HepG2 (cell line): ENCODE measurements around the gene MADCAM1. TPM values are rescaled to one million over a fixed set of nuclear protein-coding genes. Genes with fewer than 3 reads are reported as not detected.
A peak's percentile ranks its signal among the peaks of the same experiment; 100 is the strongest.

ENCODE experiments used
- HDAC6 ChIP-seq: fragments of 200-600 bp; sonication (generic); IDR thresholded peaks from 2 replicates; pipeline ENCODE4 v1.7.0; 2017; ENCODE audit warnings: mild to moderate bottlenecking, antibody characterized with exemption, low read length, low read depth
- MBNL3 ChIP-seq: fragments of 250-450 bp; sonication (Bioruptor Pico); conservative IDR thresholded peaks from 2 replicates; pipeline ENCODE4 v1.8.0; 2022; ENCODE audit warnings: mild to moderate bottlenecking, inconsistent platforms
- MLLT10 ChIP-seq: sonication (generic); formaldehyde crosslinking; IDR thresholded peaks from 2 replicates; pipeline ENCODE4 v1.4.0; 2020; ENCODE audit warnings: missing genetic modification reagents
- PAF1 ChIP-seq: IDR thresholded peaks from 2 replicates; pipeline ENCODE4 v1.6.1; 2016; ENCODE audit warnings: missing genetic modification reagents, missing compliant biosample characterization
- REPIN1 ChIP-seq: sonication (generic); formaldehyde crosslinking; IDR thresholded peaks from 2 replicates; pipeline ENCODE4 v1.8.0; 2022; ENCODE audit warnings: missing genetic modification reagents, low read depth, mild to moderate bottlenecking, borderline replicate concordance
- SIN3A ChIP-seq: IDR thresholded peaks from 2 replicates; pipeline ENCODE4 v1.6.1; 2011; ENCODE audit warnings: low read depth, mild to moderate bottlenecking, control low read depth, low read length, borderline replicate concordance
- ZFP36L1 ChIP-seq: sonication (generic); formaldehyde crosslinking; IDR thresholded peaks from 2 replicates; pipeline ENCODE4 v1.8.0; 2022; ENCODE audit warnings: mild to moderate bottlenecking, missing genetic modification reagents, moderate library complexity
- ZNF772 ChIP-seq: sonication (generic); formaldehyde crosslinking; IDR thresholded peaks from 2 replicates; pipeline ENCODE4 v1.5.0; 2020; ENCODE audit warnings: mild to moderate bottlenecking, missing genetic modification reagents
- ZSCAN29 ChIP-seq: sonication (generic); formaldehyde crosslinking; conservative IDR thresholded peaks from 2 replicates; pipeline ENCODE4 v1.4.0; 2020; ENCODE audit warnings: mild to moderate bottlenecking, missing genetic modification reagents
- polyA plus RNA-seq, 8 experiments: library from polyadenylated mRNA; depleted of rRNA in 3 of 8; stranded (reverse) in 7 of 8; unstranded in 1 of 8; fragments of >200 nt; fragmentation: Illumina TruSeq in 4 of 8; extraction: Trizol in 4 of 8; gene quantifications; 2 replicates each; pipeline versions ENCODE4 v1.2.1 to v1.2.3, GENCODE V29; 2011 to 2016; ENCODE audit warnings: low read depth in 4 of 8, missing spikeins in 1 of 8, mixed read lengths in 1 of 8; ENCODE audit not compliant: insufficient read depth in 1 of 8
- total RNA-seq, 5 experiments: library from RNA; depleted of rRNA; stranded (reverse); fragments of >200 nt; fragmentation: Illumina TruSeq; extraction: Trizol; gene quantifications; 2 replicates each; pipeline ENCODE4 v1.2.3, GENCODE V29; 2016; ENCODE audit warnings: low read depth in 1 of 5
- TF ChIP-seq, protein P1 (sequence below): sonication (generic); formaldehyde crosslinking; IDR thresholded peaks from 2 replicates; pipeline ENCODE4 v1.5.1; 2020; ENCODE audit warnings: missing genetic modification reagents, mild to moderate bottlenecking, borderline replicate concordance
- TF ChIP-seq, protein P2 (sequence below): sonication (generic); formaldehyde crosslinking; IDR thresholded peaks from 2 replicates; pipeline ENCODE4 v1.8.1; 2022; ENCODE audit warnings: low read depth, mild to moderate bottlenecking, missing genetic modification reagents
- TF ChIP-seq, protein P3 (sequence below): sonication (generic); formaldehyde crosslinking; IDR thresholded peaks from 2 replicates; pipeline ENCODE4 v1.5.1; 2020; ENCODE audit warnings: mild to moderate bottlenecking, missing genetic modification reagents, moderate library complexity
- TF ChIP-seq, protein P4 (sequence below): IDR thresholded peaks from 2 replicates; pipeline ENCODE4 v1.6.1; 2016; ENCODE audit warnings: control low read depth
- TF ChIP-seq, protein P5 (sequence below): sonication (generic); formaldehyde crosslinking; IDR thresholded peaks from 2 replicates; pipeline ENCODE4 v1.4.0; 2020; ENCODE audit warnings: missing genetic modification reagents

MADCAM1 gene
- total and polyA plus RNA-seq, 2 of the 13 experiments (the other 11 are each of a cell fraction or from before 2014, with no cell fraction given): 0.29 to 0.33 TPM

GRCh38 chr19:485583-486236, 10.6 kb upstream of the MADCAM1 start (continued):
- TF ChIP-seq ZFP36L1 (CRISPR knock-in tag) (no peak), ZSCAN29 (CRISPR knock-in tag) (no peak), MLLT10 (CRISPR knock-in tag) (no peak), MBNL3 (CRISPR knock-in tag) (no peak), PAF1 (no peak), REPIN1 (CRISPR knock-in tag) (0 out of 2 replicates have a peak, but pooled peaks have one; percentile 24), ZNF772 (0 out of 2 replicates have a peak, but pooled peaks have one; percentile 19), SIN3A (no peak), HDAC6 (no peak)
- TF ChIP-seq, protein P1, sequence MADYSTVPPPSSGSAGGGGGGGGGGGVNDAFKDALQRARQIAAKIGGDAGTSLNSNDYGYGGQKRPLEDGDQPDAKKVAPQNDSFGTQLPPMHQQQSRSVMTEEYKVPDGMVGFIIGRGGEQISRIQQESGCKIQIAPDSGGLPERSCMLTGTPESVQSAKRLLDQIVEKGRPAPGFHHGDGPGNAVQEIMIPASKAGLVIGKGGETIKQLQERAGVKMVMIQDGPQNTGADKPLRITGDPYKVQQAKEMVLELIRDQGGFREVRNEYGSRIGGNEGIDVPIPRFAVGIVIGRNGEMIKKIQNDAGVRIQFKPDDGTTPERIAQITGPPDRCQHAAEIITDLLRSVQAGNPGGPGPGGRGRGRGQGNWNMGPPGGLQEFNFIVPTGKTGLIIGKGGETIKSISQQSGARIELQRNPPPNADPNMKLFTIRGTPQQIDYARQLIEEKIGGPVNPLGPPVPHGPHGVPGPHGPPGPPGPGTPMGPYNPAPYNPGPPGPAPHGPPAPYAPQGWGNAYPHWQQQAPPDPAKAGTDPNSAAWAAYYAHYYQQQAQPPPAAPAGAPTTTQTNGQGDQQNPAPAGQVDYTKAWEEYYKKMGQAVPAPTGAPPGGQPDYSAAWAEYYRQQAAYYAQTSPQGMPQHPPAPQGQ: no peak
- TF ChIP-seq, protein P2, sequence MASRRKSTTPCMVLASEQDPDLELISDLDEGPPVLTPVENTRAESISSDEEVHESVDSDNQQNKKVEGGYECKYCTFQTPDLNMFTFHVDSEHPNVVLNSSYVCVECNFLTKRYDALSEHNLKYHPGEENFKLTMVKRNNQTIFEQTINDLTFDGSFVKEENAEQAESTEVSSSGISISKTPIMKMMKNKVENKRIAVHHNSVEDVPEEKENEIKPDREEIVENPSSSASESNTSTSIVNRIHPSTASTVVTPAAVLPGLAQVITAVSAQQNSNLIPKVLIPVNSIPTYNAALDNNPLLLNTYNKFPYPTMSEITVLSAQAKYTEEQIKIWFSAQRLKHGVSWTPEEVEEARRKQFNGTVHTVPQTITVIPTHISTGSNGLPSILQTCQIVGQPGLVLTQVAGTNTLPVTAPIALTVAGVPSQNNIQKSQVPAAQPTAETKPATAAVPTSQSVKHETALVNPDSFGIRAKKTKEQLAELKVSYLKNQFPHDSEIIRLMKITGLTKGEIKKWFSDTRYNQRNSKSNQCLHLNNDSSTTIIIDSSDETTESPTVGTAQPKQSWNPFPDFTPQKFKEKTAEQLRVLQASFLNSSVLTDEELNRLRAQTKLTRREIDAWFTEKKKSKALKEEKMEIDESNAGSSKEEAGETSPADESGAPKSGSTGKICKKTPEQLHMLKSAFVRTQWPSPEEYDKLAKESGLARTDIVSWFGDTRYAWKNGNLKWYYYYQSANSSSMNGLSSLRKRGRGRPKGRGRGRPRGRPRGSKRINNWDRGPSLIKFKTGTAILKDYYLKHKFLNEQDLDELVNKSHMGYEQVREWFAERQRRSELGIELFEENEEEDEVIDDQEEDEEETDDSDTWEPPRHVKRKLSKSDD (CRISPR knock-in tag): no peak
- TF ChIP-seq, protein P3, sequence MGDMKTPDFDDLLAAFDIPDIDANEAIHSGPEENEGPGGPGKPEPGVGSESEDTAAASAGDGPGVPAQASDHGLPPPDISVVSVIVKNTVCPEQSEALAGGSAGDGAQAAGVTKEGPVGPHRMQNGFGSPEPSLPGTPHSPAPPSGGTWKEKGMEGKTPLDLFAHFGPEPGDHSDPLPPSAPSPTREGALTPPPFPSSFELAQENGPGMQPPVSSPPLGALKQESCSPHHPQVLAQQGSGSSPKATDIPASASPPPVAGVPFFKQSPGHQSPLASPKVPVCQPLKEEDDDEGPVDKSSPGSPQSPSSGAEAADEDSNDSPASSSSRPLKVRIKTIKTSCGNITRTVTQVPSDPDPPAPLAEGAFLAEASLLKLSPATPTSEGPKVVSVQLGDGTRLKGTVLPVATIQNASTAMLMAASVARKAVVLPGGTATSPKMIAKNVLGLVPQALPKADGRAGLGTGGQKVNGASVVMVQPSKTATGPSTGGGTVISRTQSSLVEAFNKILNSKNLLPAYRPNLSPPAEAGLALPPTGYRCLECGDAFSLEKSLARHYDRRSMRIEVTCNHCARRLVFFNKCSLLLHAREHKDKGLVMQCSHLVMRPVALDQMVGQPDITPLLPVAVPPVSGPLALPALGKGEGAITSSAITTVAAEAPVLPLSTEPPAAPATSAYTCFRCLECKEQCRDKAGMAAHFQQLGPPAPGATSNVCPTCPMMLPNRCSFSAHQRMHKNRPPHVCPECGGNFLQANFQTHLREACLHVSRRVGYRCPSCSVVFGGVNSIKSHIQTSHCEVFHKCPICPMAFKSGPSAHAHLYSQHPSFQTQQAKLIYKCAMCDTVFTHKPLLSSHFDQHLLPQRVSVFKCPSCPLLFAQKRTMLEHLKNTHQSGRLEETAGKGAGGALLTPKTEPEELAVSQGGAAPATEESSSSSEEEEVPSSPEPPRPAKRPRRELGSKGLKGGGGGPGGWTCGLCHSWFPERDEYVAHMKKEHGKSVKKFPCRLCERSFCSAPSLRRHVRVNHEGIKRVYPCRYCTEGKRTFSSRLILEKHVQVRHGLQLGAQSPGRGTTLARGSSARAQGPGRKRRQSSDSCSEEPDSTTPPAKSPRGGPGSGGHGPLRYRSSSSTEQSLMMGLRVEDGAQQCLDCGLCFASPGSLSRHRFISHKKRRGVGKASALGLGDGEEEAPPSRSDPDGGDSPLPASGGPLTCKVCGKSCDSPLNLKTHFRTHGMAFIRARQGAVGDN (CRISPR knock-in tag): peak; percentile 85
- TF ChIP-seq, protein P4, sequence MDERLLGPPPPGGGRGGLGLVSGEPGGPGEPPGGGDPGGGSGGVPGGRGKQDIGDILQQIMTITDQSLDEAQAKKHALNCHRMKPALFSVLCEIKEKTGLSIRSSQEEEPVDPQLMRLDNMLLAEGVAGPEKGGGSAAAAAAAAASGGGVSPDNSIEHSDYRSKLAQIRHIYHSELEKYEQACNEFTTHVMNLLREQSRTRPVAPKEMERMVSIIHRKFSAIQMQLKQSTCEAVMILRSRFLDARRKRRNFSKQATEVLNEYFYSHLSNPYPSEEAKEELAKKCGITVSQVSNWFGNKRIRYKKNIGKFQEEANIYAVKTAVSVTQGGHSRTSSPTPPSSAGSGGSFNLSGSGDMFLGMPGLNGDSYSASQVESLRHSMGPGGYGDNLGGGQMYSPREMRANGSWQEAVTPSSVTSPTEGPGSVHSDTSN (CRISPR knock-in tag): no peak
- TF ChIP-seq, protein P5, sequence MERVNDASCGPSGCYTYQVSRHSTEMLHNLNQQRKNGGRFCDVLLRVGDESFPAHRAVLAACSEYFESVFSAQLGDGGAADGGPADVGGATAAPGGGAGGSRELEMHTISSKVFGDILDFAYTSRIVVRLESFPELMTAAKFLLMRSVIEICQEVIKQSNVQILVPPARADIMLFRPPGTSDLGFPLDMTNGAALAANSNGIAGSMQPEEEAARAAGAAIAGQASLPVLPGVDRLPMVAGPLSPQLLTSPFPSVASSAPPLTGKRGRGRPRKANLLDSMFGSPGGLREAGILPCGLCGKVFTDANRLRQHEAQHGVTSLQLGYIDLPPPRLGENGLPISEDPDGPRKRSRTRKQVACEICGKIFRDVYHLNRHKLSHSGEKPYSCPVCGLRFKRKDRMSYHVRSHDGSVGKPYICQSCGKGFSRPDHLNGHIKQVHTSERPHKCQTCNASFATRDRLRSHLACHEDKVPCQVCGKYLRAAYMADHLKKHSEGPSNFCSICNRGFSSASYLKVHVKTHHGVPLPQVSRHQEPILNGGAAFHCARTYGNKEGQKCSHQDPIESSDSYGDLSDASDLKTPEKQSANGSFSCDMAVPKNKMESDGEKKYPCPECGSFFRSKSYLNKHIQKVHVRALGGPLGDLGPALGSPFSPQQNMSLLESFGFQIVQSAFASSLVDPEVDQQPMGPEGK: peak; percentile 64; the same call in 1 of the 2 replicates
